ENCODE measurements around the gene GRIK2. TPM values are rescaled to one million over a fixed set of nuclear protein-coding genes. Genes with fewer than 3 reads are reported as not detected.
"Not testable (repeated sequence)": the region's sequence is repeated elsewhere in the genome, so short reads cannot be mapped to it uniquely, and the experiment has no call there.

GRIK2 gene
- total and polyA plus RNA-seq, 2 donors (not counting 3 experiments of a cell fraction or from before 2014, with no cell fraction given), result not detected

GRCh38 chr6:101348816-101349215, 44.7 kb upstream of the GRIK2 start:
- no peak for FAIRE-seq
- ChIA-PET POLR2A (no interaction called here), CTCF (interaction anchor here (1.1 kb wide), 1 partner anchor 10 kb away, joined by 4 read pairs; no protein-coding TSS in a partner anchor)
- Histone ChIP-seq H3K4me3 (replicated peaks in 1 of 3; ENCODE audit: insufficient read depth in 1 of 3, low read depth in 1 of 3, low read length in 3 of 3) (no peak overlapping the region), H4K20me1 (replicated peaks; ENCODE audit: control insufficient read depth, extremely low read depth, insufficient read depth, low read length) (no peaks in the 10 kb centered on the region), H3K4me1 (ENCODE audit: control insufficient read depth, extremely low read depth, insufficient read depth, low read length) (no peaks in the 10 kb centered on the region), H3K36me3 (ENCODE audit: control insufficient read depth in 2 of 2, extremely low read depth in 1 of 2, insufficient read depth in 2 of 2, low read length in 2 of 2) (no peaks in the 10 kb centered on the region), H3K27me3 (ENCODE audit: control insufficient read depth in 2 of 2, insufficient read depth in 2 of 2, low read length in 2 of 2) (no peaks in the 10 kb centered on the region), H3K4me2 (ENCODE audit: insufficient read depth, low read length) (no peak overlapping the region), H3K9me3 (replicated peaks; ENCODE audit: control insufficient read depth, insufficient read depth, low read length) (no peaks in the 10 kb centered on the region), H3K9ac (replicated peaks; ENCODE audit: extremely low read depth, insufficient read depth, low read length) (no peak overlapping the region), H3K79me2 (ENCODE audit: control insufficient read depth, insufficient read depth, low read length) (no peaks in the 10 kb centered on the region), H3K9me1 (replicated peaks; ENCODE audit: control insufficient read depth, extremely low read depth, insufficient read depth, low read length) (no peaks in the 10 kb centered on the region), H3K27ac (ENCODE audit: insufficient read depth, low read depth, low read length) (no peak overlapping the region), H2AFZ (ENCODE audit: low read depth, low read length) (no peak overlapping the region)
- intact Hi-C loops (cut with micrococcal nuclease) (no loop called here), dilution Hi-C loops (cut with MboI; ENCODE audit: extremely low pct_ligation_motif_present, low sequenced_read_pairs) (no loop called here)
- TF ChIP-seq MAX (IDR thresholded peaks at IDR 0.05; ENCODE audit: insufficient read depth, insufficient read length) (no peak), JUN (IDR thresholded peaks at IDR 0.05; ENCODE audit: borderline replicate concordance, insufficient read depth, insufficient read length, low read depth) (no peak)
- BruUV-seq (replicated peaks), result no TSS peak
- DNase-seq (ENCODE audit: low read depth, low spot score), result no peak

- H3K36me3 ChIP-seq (ENCODE audit: control insufficient read depth in 2 of 2, extremely low read depth in 1 of 2, insufficient read depth in 2 of 2, low read length in 2 of 2); DNase-seq (ENCODE audit: low read depth, low spot score); CTCF ChIA-PET; intact Hi-C loops (cut with micrococcal nuclease); H3K4me3 ChIP-seq (replicated peaks in 1 of 3; ENCODE audit: insufficient read depth in 1 of 3, low read depth in 1 of 3, low read length in 3 of 3); H2AFZ ChIP-seq (ENCODE audit: low read depth, low read length); H3K4me2 ChIP-seq (ENCODE audit: insufficient read depth, low read length); H3K4me1 ChIP-seq (ENCODE audit: control insufficient read depth, extremely low read depth, insufficient read depth, low read length); H3K9me3 ChIP-seq (replicated peaks; ENCODE audit: control insufficient read depth, insufficient read depth, low read length); H3K79me2 ChIP-seq (ENCODE audit: control insufficient read depth, insufficient read depth, low read length); FAIRE-seq; H3K9me1 ChIP-seq (replicated peaks; ENCODE audit: control insufficient read depth, extremely low read depth, insufficient read depth, low read length); POLR2A ChIA-PET; H4K20me1 ChIP-seq (replicated peaks; ENCODE audit: control insufficient read depth, extremely low read depth, insufficient read depth, low read length); H3K27ac ChIP-seq (ENCODE audit: insufficient read depth, low read depth, low read length); H3K27me3 ChIP-seq (ENCODE audit: control insufficient read depth in 2 of 2, insufficient read depth in 2 of 2, low read length in 2 of 2); H3K9ac ChIP-seq (replicated peaks; ENCODE audit: extremely low read depth, insufficient read depth, low read length); BruUV-seq (replicated peaks); dilution Hi-C loops (cut with MboI; ENCODE audit: extremely low pct_ligation_motif_present, low sequenced_read_pairs): not testable (repeated sequence)
These were observed 42.9 kb upstream of the GRIK2 start for GRCh38 chr6:101350631-101351030.

Data from endothelial cell of umbilical vein (primary cell).